MM.1S (cell line): ENCODE measurements around the gene MAPKAP1.

Experiments
- DNase-seq: peaks from one replicate; pipeline ENCODE4 v3.0.0-alpha.2; 2015
- H2AFZ ChIP-seq: fragments of 300-600 bp; sonication (generic); 2 replicates; pipeline ENCODE4 v1.6.0; 2016; ENCODE audit warnings: antibody characterized with exemption, low read length
- H3F3A ChIP-seq: fragments of 300-600 bp; sonication (generic); 2 replicates; pipeline ENCODE4 v1.6.1; 2016; ENCODE audit warnings: mild to moderate bottlenecking, antibody characterized with exemption, low read length, moderate library complexity, mixed read lengths; ENCODE audit not compliant: insufficient read depth
- H3K27ac ChIP-seq: fragments of 300-600 bp; sonication (generic); 2 replicates; pipeline ENCODE4 v1.5.1; 2016; ENCODE audit warnings: mild to moderate bottlenecking, low read length
- H3K27me3 ChIP-seq: fragments of 300-600 bp; sonication (generic); replicated peaks from 2 replicates; pipeline ENCODE4 v1.6.0; 2016; ENCODE audit warnings: low read length; ENCODE audit not compliant: insufficient read depth
- H3K36me3 ChIP-seq: fragments of 300-600 bp; sonication (generic); replicated peaks from 2 replicates; pipeline ENCODE4 v1.6.1; 2016; ENCODE audit warnings: mild to moderate bottlenecking, low read length, mixed read lengths; ENCODE audit not compliant: insufficient read depth
- H3K4me1 ChIP-seq: fragments of 300-600 bp; sonication (generic); 2 replicates; pipeline ENCODE4 v1.6.1; 2016; ENCODE audit warnings: low read length, mixed read lengths
- H3K4me2 ChIP-seq: fragments of 300-600 bp; sonication (generic); 2 replicates; pipeline ENCODE4 v1.6.0; 2016; ENCODE audit warnings: low read depth, low read length
- H3K4me3 ChIP-seq: fragments of 300-600 bp; sonication (generic); 2 replicates; pipeline ENCODE4 v1.5.1; 2016; ENCODE audit warnings: low read length, mixed read lengths
- H3K79me2 ChIP-seq: fragments of 300-600 bp; sonication (generic); 2 replicates; pipeline ENCODE4 v1.6.1; 2016; ENCODE audit warnings: mixed run types, low read length, mixed read lengths
- H3K9ac ChIP-seq: fragments of 300-600 bp; sonication (generic); 2 replicates; pipeline ENCODE4 v1.6.1; 2016; ENCODE audit warnings: low read length, mixed read lengths
- H3K9me2 ChIP-seq: fragments of 300-600 bp; sonication (generic); replicated peaks from 2 replicates; pipeline ENCODE4 v1.6.1; 2016; ENCODE audit warnings: mild to moderate bottlenecking, low read length, mixed read lengths; ENCODE audit not compliant: insufficient read depth
- H3K9me3 ChIP-seq: fragments of 300-600 bp; sonication (generic); replicated peaks from 2 replicates; pipeline ENCODE4 v1.6.1; 2016; ENCODE audit warnings: mild to moderate bottlenecking, low read length, mixed read lengths; ENCODE audit not compliant: insufficient read depth
- H4K20me1 ChIP-seq: fragments of 300-600 bp; sonication (generic); 2 replicates; pipeline ENCODE4 v1.6.1; 2016; ENCODE audit warnings: mild to moderate bottlenecking, low read length, moderate library complexity, mixed read lengths; ENCODE audit not compliant: insufficient read depth
- EZH2 ChIP-seq: fragments of 300-600 bp; sonication (generic); optimal IDR thresholded peaks from 2 replicates; pipeline ENCODE3; 2017; ENCODE audit warnings: low read depth, mild to moderate bottlenecking, antibody characterized with exemption, low read length, mixed read lengths
- EZH2phosphoT487 ChIP-seq: fragments of 300-600 bp; sonication (generic); IDR thresholded peaks from 2 replicates; pipeline ENCODE4 v1.6.1; 2018; ENCODE audit warnings: antibody characterized with exemption, low read length
- TF ChIP-seq, protein P1 (sequence below): fragments of 300-600 bp; sonication (generic); IDR thresholded peaks from 2 replicates; pipeline ENCODE4 v1.5.1; 2016; ENCODE audit warnings: antibody characterized with exemption, low read length, mixed read lengths

The MAPKAP1 gene

DNA sequence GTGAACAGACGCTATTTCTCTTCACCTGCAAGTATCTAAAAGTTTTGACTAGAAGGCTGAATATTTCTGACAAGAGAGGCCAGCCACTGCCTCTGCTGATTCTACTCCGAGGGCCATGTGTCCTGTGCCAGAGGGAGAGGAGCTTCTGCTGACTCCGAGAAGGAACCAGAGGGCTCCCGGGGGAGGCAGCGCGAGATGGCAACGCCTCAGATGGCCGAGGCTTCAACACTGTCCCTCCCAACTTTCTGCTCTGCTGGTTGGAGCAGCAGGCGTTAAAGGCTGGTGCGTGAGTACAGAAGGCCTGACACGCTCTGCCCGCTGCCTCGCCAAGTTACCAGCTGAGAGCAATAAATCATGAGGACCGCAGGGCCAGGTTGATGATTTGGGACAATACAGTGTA lies 266.6 kb downstream of the MAPKAP1 start:
- Histone ChIP-seq H3K27me3 (no peaks in the 10 kb centered on the region), H3K9me3 (no peaks in the 10 kb centered on the region), H3K27ac (no peak overlapping the region), H3K9ac (no peak overlapping the region), H3K36me3 (no peaks in the 10 kb centered on the region), H3K4me2 (no peak overlapping the region), H4K20me1 (no peaks in the 10 kb centered on the region), H3K4me3 (no peak overlapping the region), H2AFZ (no peak overlapping the region), H3K9me2 (no peaks in the 10 kb centered on the region), H3K79me2 (no peaks in the 10 kb centered on the region), H3K4me1 (no peaks in the 10 kb centered on the region), H3F3A (no peaks in the 10 kb centered on the region)
- DNase-seq: no peak
- no peak for TF ChIP-seq EZH2phosphoT487
- no peak for TF ChIP-seq EZH2
- TF ChIP-seq, protein P1, sequence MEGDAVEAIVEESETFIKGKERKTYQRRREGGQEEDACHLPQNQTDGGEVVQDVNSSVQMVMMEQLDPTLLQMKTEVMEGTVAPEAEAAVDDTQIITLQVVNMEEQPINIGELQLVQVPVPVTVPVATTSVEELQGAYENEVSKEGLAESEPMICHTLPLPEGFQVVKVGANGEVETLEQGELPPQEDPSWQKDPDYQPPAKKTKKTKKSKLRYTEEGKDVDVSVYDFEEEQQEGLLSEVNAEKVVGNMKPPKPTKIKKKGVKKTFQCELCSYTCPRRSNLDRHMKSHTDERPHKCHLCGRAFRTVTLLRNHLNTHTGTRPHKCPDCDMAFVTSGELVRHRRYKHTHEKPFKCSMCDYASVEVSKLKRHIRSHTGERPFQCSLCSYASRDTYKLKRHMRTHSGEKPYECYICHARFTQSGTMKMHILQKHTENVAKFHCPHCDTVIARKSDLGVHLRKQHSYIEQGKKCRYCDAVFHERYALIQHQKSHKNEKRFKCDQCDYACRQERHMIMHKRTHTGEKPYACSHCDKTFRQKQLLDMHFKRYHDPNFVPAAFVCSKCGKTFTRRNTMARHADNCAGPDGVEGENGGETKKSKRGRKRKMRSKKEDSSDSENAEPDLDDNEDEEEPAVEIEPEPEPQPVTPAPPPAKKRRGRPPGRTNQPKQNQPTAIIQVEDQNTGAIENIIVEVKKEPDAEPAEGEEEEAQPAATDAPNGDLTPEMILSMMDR: no peak

DNA sequence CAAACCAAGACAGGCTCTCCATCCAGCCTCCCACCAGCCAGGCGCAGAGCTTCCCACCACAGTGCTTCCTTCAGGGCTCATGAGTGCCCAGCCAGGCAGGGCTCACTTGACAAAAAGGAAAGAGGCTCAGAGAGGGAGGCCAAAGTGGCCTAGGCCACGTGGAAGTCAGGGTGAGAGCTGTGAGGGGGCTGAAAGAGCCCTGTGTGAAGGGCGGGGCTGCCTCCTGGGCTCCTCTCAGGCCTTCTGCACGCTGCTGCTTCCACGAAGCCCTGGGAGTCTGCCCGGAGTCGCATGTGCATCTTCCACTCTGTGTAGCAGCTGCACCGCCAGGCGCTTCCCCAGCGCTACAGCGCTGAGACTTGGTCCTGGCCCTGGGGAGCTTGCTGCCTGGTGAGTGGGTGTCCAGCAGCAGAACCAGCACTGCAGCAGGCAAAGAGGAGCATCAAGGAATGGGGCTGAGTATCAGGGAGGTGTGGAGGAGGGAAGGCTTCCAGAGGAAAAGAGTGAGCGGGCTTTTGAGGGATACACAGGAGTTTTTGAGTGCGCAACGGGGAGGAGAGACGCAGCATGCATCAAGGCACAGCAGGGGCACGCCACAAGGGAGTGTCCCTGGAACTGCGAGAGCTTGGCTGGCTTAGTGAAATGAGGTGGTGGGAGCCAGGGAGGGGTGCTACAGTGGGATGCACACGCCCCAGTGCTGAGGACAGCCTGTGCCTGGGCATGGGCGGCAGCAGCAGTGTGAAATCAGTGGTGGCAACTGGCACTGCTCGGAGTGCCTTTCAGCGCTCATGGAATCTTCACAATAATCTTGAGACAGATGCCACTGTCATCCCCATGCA lies 267.4 kb downstream of the MAPKAP1 start:
- Histone ChIP-seq H3K9me3 (no peaks in the 10 kb centered on the region), H3K36me3 (no peaks in the 10 kb centered on the region), H3K9me2 (no peaks in the 10 kb centered on the region), H3K4me3 (no peak overlapping the region), H3K4me1 (no peaks in the 10 kb centered on the region), H3K27ac (no peak overlapping the region), H3K27me3 (no peaks in the 10 kb centered on the region), H3F3A (no peaks in the 10 kb centered on the region), H3K79me2 (no peaks in the 10 kb centered on the region), H2AFZ (no peak overlapping the region), H3K9ac (no peak overlapping the region), H3K4me2 (no peak overlapping the region), H4K20me1 (no peaks in the 10 kb centered on the region)
- DNase-seq: no peak
- no peak for TF ChIP-seq EZH2
- TF ChIP-seq, protein P1: no peak
- TF ChIP-seq EZH2phosphoT487: no peak

DNA sequence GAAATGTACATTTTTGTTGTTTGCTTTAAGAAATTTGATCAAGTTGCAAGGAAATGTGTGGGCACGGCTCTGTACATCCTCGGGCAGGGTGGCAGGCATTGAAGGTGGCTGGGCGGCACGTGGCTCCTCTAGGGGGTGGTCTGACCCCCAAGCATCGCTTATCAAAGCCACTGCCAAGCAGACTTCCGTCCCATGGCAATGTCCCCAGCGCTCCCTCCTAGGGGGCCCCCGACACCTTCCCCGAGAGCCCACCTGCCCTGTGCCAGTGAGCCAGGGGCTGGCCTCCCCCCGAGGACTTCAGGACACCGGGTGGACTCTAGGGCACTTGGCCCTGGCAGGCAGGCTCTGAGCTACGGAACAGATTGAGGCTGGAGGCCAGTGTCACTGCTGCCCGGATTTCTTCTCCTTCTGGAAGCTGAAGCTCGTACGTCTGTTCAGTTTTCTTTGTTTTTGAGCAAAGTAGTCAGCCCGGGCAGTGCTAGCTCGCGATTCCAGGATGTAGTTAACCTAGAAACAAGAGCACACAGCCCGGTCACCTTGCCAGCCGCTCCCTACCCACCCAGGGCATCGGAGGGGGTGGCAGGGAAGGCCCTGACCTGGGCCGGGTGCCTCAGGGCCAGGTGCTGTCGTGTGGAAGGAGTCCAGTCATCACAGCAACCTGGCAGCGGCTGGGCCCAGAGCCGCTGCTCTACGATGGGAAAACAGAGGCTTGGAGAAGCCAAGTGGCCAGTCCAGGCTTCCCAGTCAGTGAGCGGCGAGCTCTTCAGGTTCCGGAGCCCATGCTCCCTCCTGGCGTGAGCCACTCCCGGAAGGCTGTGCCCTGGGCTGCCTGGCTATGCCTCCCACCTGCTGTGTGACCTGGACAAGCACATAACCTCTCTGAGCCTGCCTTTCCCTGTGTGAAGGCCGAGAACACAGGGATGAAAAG lies 268.2 kb downstream of the MAPKAP1 start:
- Histone ChIP-seq H3K4me3 (no peak overlapping the region), H3K4me1 (no peaks in the 10 kb centered on the region), H2AFZ (no peak overlapping the region), H3K4me2 (no peak overlapping the region), H3K27me3 (no peaks in the 10 kb centered on the region), H3K27ac (no peak overlapping the region), H3F3A (no peaks in the 10 kb centered on the region), H4K20me1 (no peaks in the 10 kb centered on the region), H3K9ac (no peak overlapping the region), H3K36me3 (no peaks in the 10 kb centered on the region), H3K9me2 (no peaks in the 10 kb centered on the region), H3K9me3 (no peaks in the 10 kb centered on the region), H3K79me2 (no peaks in the 10 kb centered on the region)
- TF ChIP-seq EZH2phosphoT487: no peak
- TF ChIP-seq, protein P1: no peak
- no peak for DNase-seq
